Measurements from ENCODE around the gene TEF. TPM values are rescaled to one million over a fixed set of nuclear protein-coding genes. Genes with fewer than 3 reads are reported as not detected.
"Not testable (repeated sequence)": the region's sequence is repeated elsewhere in the genome, so short reads cannot be mapped to it uniquely, and the experiment has no call there.

Gene TEF
- total RNA-seq, 1 experiment from 2014 or later, result 3.9 TPM

DNA sequence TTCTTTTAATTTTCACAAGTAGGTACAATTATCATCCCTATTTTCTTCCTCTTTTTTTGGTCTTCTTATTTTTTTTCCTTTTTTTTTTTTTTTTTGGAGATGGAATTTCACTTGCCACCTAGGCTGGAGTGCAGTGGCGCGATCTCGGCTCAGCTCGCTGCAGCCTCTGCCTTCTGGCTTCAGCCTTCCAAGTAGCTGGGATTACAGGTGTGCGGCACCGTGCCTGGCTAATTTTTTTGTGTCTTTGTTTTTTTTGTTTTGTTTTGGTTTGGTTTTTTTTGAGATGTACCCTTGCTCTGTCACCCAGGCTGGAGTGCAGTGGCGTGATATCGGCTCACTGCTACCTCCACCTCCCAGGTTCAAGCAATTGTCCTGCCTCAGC is 48.2 kb downstream of the TEF start:
- ChIA-PET POLR2A (ENCODE audit: low non-redundant PET) (no interaction called here), CTCF (no interaction called here)

DNA sequence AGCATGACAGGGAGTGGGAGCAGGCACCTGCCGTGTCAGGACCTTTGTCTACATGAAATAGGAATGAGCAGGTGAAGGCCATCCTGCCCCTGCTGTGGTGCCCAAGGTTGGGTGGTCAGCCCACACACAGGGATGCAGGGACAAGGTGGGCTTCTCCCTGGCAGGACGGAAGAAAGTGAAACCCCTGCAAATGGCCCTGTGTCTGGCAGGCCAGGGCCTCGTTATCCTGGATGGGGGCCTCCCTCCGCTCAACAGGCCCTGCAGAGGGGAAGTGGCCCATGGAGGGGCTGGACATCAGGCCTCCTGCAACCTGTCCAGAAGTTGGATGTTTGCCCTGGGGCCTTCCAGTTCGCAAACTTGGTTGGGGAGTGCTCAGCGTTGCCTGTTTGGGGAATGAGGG is 49.9 kb downstream of the TEF start:
- H3K27ac ChIP-seq (ENCODE audit: low read depth, low read length, poor library complexity, severe bottlenecking), result no peak overlapping the region
- TF ChIP-seq CTCF (conservative IDR thresholded peaks at IDR 0.05; ENCODE audit: low read depth, low read length) (no peak), EZH2 (IDR thresholded peaks at IDR 0.05; ENCODE audit: borderline replicate concordance, low read depth, low read length, poor library complexity, severe bottlenecking) (no peak)
- no peak overlapping the region for H3K4me3 ChIP-seq (ENCODE audit: low read depth, low read length, poor library complexity, severe bottlenecking)
- intact Hi-C loops (cut with micrococcal nuclease; ENCODE audit: unreplicated experiment), result no loop called here
- BruUV-seq (replicated peaks), result no TSS peak
- no peaks in the 10 kb centered on the region for H3K9me3 ChIP-seq (ENCODE audit: low read depth, low read length, poor library complexity, severe bottlenecking)
- no peak for DNase-seq (ENCODE audit: low spot score)
- peaks cover 26% of the 10 kb centered on the region for H3K36me3 ChIP-seq (ENCODE audit: insufficient read depth, low read length, poor library complexity, severe bottlenecking)
- ChIA-PET CTCF (no interaction called here), POLR2A (ENCODE audit: low non-redundant PET) (interaction anchor here (0.6 kb wide), 1 partner anchor 146 kb away, joined by 5 read pairs; no protein-coding TSS in a partner anchor)
- no peaks in the 10 kb centered on the region for H3K4me1 ChIP-seq (ENCODE audit: insufficient read depth, low read length, poor library complexity, severe bottlenecking)
- H3K27me3 ChIP-seq (replicated peaks; ENCODE audit: insufficient read depth, low read depth, low read length, poor library complexity), result no peaks in the 10 kb centered on the region

More for the DNA sequence above, 48.2 kb downstream of the TEF start:
- Histone ChIP-seq H3K4me1 (ENCODE audit: insufficient read depth, low read length, poor library complexity, severe bottlenecking) (no peaks in the 10 kb centered on the region), H3K27ac (ENCODE audit: low read depth, low read length, poor library complexity, severe bottlenecking) (no peak overlapping the region), H3K4me3 (ENCODE audit: low read depth, low read length, poor library complexity, severe bottlenecking) (no peak overlapping the region), H3K9me3 (ENCODE audit: low read depth, low read length, poor library complexity, severe bottlenecking) (no peaks in the 10 kb centered on the region), H3K27me3 (replicated peaks; ENCODE audit: insufficient read depth, low read depth, low read length, poor library complexity) (no peaks in the 10 kb centered on the region), H3K36me3 (ENCODE audit: insufficient read depth, low read length, poor library complexity, severe bottlenecking) (peaks cover 9% of the 10 kb centered on the region)
- no peak for DNase-seq (ENCODE audit: low spot score)
- intact Hi-C loops (cut with micrococcal nuclease; ENCODE audit: unreplicated experiment), result no loop called here
- no TSS peak for BruUV-seq (replicated peaks)
- no peak for TF ChIP-seq CTCF (conservative IDR thresholded peaks at IDR 0.05; ENCODE audit: low read depth, low read length)
- no peak for TF ChIP-seq EZH2 (IDR thresholded peaks at IDR 0.05; ENCODE audit: borderline replicate concordance, low read depth, low read length, poor library complexity, severe bottlenecking)

- CTCF ChIA-PET; H3K27me3 ChIP-seq (replicated peaks; ENCODE audit: insufficient read depth, low read depth, low read length, poor library complexity); POLR2A ChIA-PET (ENCODE audit: low non-redundant PET); DNase-seq (ENCODE audit: low spot score); intact Hi-C loops (cut with micrococcal nuclease; ENCODE audit: unreplicated experiment); BruUV-seq (replicated peaks); H3K27ac ChIP-seq (ENCODE audit: low read depth, low read length, poor library complexity, severe bottlenecking); H3K4me1 ChIP-seq (ENCODE audit: insufficient read depth, low read length, poor library complexity, severe bottlenecking); H3K4me3 ChIP-seq (ENCODE audit: low read depth, low read length, poor library complexity, severe bottlenecking); H3K9me3 ChIP-seq (ENCODE audit: low read depth, low read length, poor library complexity, severe bottlenecking): not testable (repeated sequence)
- H3K36me3 ChIP-seq (ENCODE audit: insufficient read depth, low read length, poor library complexity, severe bottlenecking), result peaks cover 35% of the 10 kb centered on the region
These were observed 51.7 kb downstream of the TEF start for GRCh38 chr22:41433480-41433879.

DNA sequence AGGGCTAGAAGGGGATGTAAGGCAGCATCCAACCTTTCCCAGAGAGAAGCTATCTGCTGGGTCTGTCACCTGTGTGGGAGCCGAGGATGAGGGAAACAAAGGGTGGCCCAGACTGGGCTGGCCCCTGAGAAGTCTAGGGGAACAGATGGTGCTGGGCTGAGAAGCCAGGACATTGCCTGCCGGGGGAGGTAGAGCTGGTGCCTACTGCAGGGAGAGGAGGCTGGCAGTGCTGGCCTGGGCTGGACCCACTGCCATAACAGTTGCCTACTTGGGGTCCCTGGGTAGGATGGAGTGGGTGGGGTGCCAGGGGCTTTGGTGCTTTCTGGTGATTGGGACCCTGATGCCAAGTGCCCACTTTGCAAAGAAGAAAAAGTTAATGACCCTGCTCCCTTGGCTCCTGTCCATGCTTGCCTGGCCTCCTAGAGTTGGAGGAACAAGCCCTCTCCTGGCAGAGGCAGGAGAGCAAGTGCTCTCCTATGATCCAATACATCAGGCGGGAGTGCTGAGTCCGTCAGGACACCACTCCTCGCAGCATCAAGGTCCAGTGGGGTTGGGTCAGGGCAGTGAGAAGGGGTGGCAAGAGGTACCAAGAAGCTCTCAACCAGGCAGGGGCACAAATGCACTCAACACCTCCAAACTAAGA is 52.7 kb downstream of the TEF start:
- H3K27ac ChIP-seq (ENCODE audit: low read depth, low read length, poor library complexity, severe bottlenecking); CTCF ChIA-PET; H3K27me3 ChIP-seq (replicated peaks; ENCODE audit: insufficient read depth, low read depth, low read length, poor library complexity); intact Hi-C loops (cut with micrococcal nuclease; ENCODE audit: unreplicated experiment); H3K4me3 ChIP-seq (ENCODE audit: low read depth, low read length, poor library complexity, severe bottlenecking); DNase-seq (ENCODE audit: low spot score); POLR2A ChIA-PET (ENCODE audit: low non-redundant PET); H3K4me1 ChIP-seq (ENCODE audit: insufficient read depth, low read length, poor library complexity, severe bottlenecking); BruUV-seq (replicated peaks); H3K9me3 ChIP-seq (ENCODE audit: low read depth, low read length, poor library complexity, severe bottlenecking): not testable (repeated sequence)
- peaks cover 41% of the 10 kb centered on the region for H3K36me3 ChIP-seq (ENCODE audit: insufficient read depth, low read length, poor library complexity, severe bottlenecking)
